Activated T-cell treated with anti-CD3 and anti-CD28 coated beads for 4 hours (primary cell): ENCODE measurements around the gene CEP128.

ENCODE experiments used
- DNase-seq: peaks from one replicate; pipeline ENCODE4 v3.0.0-alpha.2; 2020

Gene CEP128

GRCh38 chr14:80455031-80455430 lies 486.5 kb downstream of the CEP128 start:
- no peak for DNase-seq

- DNase-seq = no peak
These were observed 493.3 kb downstream of the CEP128 start for GRCh38 chr14:80448267-80448666.

GRCh38 chr14:80447392-80447791 lies 494.1 kb downstream of the CEP128 start:
- DNase-seq = no peak
